Gastrocnemius medialis (tissue), 4 donors: ENCODE results near the gene KCNK15. TPM values are rescaled to one million over a fixed set of nuclear protein-coding genes. Genes with fewer than 3 reads are reported as not detected.
A peak's percentile ranks its signal among the peaks of the same experiment; 100 is the strongest.

Experiments used
- ATAC-seq, 2 donors: fragments of 150-250 bp; one replicate each; pipeline ENCODE4 v1.9.1; 2016
- DNase-seq, 2 donors: peaks; one replicate each; pipeline ENCODE4 v3.0.0-alpha.2; 2019
- H3K27ac ChIP-seq, 4 donors: fragments of 200-600 bp; sonication (generic); 1 replicate in 1 of 4; 2 replicates in 3 of 4; pipeline ENCODE4 v1.5.1; 2016 to 2018; ENCODE audit warnings: mild to moderate bottlenecking in 2 of 4, moderate library complexity in 1 of 4
- H3K27me3 ChIP-seq, 3 donors: fragments of 200-600 bp; sonication (generic) in 2 of 3; 1 replicate in 1 of 3; 2 replicates in 2 of 3; pipeline versions ENCODE4 v1.5.1 to v1.6.0; 2016 to 2019; ENCODE audit warnings: mild to moderate bottlenecking in 1 of 3, moderate library complexity in 1 of 3
- H3K36me3 ChIP-seq, 2 donors: fragments of 200-600 bp; sonication (generic) in 1 of 2; one replicate each; pipeline ENCODE4 v1.5.1; 2017 to 2018
- H3K4me1 ChIP-seq, 2 donors: fragments of 200-600 bp; sonication (generic) in 1 of 2; one replicate each; pipeline ENCODE4 v1.5.1; 2016 to 2017; ENCODE audit warnings: mild to moderate bottlenecking in 2 of 2
- H3K4me3 ChIP-seq, 4 donors: fragments of 200-600 bp; sonication (generic) in 3 of 4; 1 replicate in 1 of 4; 2 replicates in 3 of 4; pipeline ENCODE4 v1.5.1; 2016 to 2019; ENCODE audit warnings: mild to moderate bottlenecking in 2 of 4
- H3K9me3 ChIP-seq, 3 donors: fragments of 200-600 bp; sonication (generic) in 2 of 3; 1 replicate in 1 of 3; 2 replicates in 2 of 3; pipeline ENCODE4 v1.5.1; 2016 to 2019
- CTCF ChIP-seq, 5 experiments: fragments of 450-650 bp in 3 of 5; fragments of 200-600 bp in 2 of 5; sonication (generic) in 2 of 5; IDR thresholded peaks in 4 of 5; conservative IDR thresholded peaks in 1 of 5; 1 replicate in 4 of 5; 2 replicates in 1 of 5; pipeline ENCODE4 v1.5.1; 2016 to 2019; ENCODE audit warnings: antibody characterized with exemption in 5 of 5, mild to moderate bottlenecking in 3 of 5, moderate library complexity in 3 of 5
- POLR2A ChIP-seq, 2 donors: fragments of 450-650 bp; IDR thresholded peaks; one replicate each; pipeline ENCODE4 v1.6.1; 2017; ENCODE audit warnings: antibody characterized with exemption in 2 of 2, mild to moderate bottlenecking in 2 of 2, moderate library complexity in 2 of 2
- in situ Hi-C, 4 donors: fragments of 200-750 bp; cut with MboI; loops; one replicate each; pipeline versions ENCODE4 v1.15.0 to v1.8.0; 2017; ENCODE audit warnings: low sequenced_read_pairs in 4 of 4
- intact Hi-C: fragments of 100-400 bp; cut with DNase I; formaldehyde crosslinking; loops from one replicate; pipeline ENCODE4 v1.15.1; 2023; ENCODE audit warnings: low total_unique reads
- total RNA-seq, 4 donors: library from RNA; depleted of rRNA; stranded (reverse); fragments of >200 nt; gene quantifications; one replicate each; pipeline versions ENCODE4 v1.1.0 to v1.2.3, GENCODE V29; 2016

Gene KCNK15
- total RNA-seq, 4 donors from 2014 or later: 0.20 TPM; not detected in 3

- Histone ChIP-seq H3K27me3 (no peaks in the 10 kb centered on the region), H3K4me1 (peaks cover 35 to 38% of the 10 kb centered on the region in 2 donors), H3K27ac (peak overlapping the region; percentile 52 to 79 (median 64)), H3K9me3 (no peaks in the 10 kb centered on the region), H3K4me3 (no peak overlapping the region), H3K36me3 (no peaks in the 10 kb centered on the region)
- in situ Hi-C loops (loop anchor here in 3 of 4 donors (25.0 kb wide), 2 partner anchors 192 to 517 kb away; partner anchors contain the start of gene OSER1 (in 2 of the 3)), intact Hi-C loops (loop anchor here (5.0 to 10.0 kb wide), 2 partner anchors 197 to 1066 kb away; partner anchors contain the start of genes DNTTIP1 and WFDC3)
- DNase-seq (peak; percentile 86 to 95), ATAC-seq (peak; percentile 93 to 95)
- TF ChIP-seq POLR2A (IDR thresholded peaks at IDR 0.05) (no peak), CTCF (IDR thresholded peaks at IDR 0.05 in 4 of 5, conservative IDR thresholded peaks at IDR 0.05 in 1 of 5) (no peak)
These were observed 16.7 kb upstream of the KCNK15 start for GRCh38 chr20:44728801-44729443.

- ATAC-seq (no peak), DNase-seq (no peak)
- H3K9me3 ChIP-seq: no peaks in the 10 kb centered on the region
- H3K36me3 ChIP-seq: no peaks in the 10 kb centered on the region
- intact Hi-C loops: loop anchor here (10.0 kb wide), 1 partner anchor 416 kb away; the partner anchor contains the start of gene FITM2
- peaks cover 35 to 38% of the 10 kb centered on the region in 2 donors for H3K4me1 ChIP-seq
- no peak overlapping the region for H3K4me3 ChIP-seq
- no peaks in the 10 kb centered on the region for H3K27me3 ChIP-seq
- no peak for TF ChIP-seq POLR2A (IDR thresholded peaks at IDR 0.05)
- no peak for TF ChIP-seq CTCF (IDR thresholded peaks at IDR 0.05 in 4 of 5, conservative IDR thresholded peaks at IDR 0.05 in 1 of 5)
- in situ Hi-C loops: loop anchor here (5.0 to 25.0 kb wide), 4 partner anchors 43 to 518 kb away; partner anchors contain the start of gene OSER1 (in 2 of the 4)
- H3K27ac ChIP-seq: peak overlapping the region in 2 of 4 donors; percentile 55 to 62
These were observed 15.2 kb upstream of the KCNK15 start for GRCh38 chr20:44730441-44730840.

- H3K36me3 ChIP-seq: no peaks in the 10 kb centered on the region
- H3K27me3 ChIP-seq: no peaks in the 10 kb centered on the region
- H3K4me3 ChIP-seq: no peak overlapping the region
- ATAC-seq (peak in 1 of 2 donors; percentile 12), DNase-seq (peak in 1 of 2 donors; percentile 70)
- H3K4me1 ChIP-seq: peaks cover 32 to 38% of the 10 kb centered on the region in 2 donors
- in situ Hi-C loops: loop anchor here (5.0 to 25.0 kb wide), 4 partner anchors 44 to 519 kb away; partner anchors contain the start of gene OSER1 (in 2 of the 4)
- H3K27ac ChIP-seq: peak overlapping the region; percentile 12 to 62 (median 37)
- H3K9me3 ChIP-seq: no peaks in the 10 kb centered on the region
- TF ChIP-seq POLR2A (IDR thresholded peaks at IDR 0.05) (no peak), CTCF (IDR thresholded peaks at IDR 0.05 in 4 of 5, conservative IDR thresholded peaks at IDR 0.05 in 1 of 5) (no peak)
- intact Hi-C loops: loop anchor here (10.0 kb wide), 1 partner anchor 417 kb away; the partner anchor contains the start of gene FITM2
These were observed 14.0 kb upstream of the KCNK15 start for GRCh38 chr20:44731657-44732056.

GRCh38 chr20:44732327-44732726, 13.3 kb upstream of the KCNK15 start:
- no peaks in the 10 kb centered on the region for H3K9me3 ChIP-seq
- TF ChIP-seq CTCF (IDR thresholded peaks at IDR 0.05 in 4 of 5, conservative IDR thresholded peaks at IDR 0.05 in 1 of 5) (no peak), POLR2A (IDR thresholded peaks at IDR 0.05) (no peak)
- H3K27me3 ChIP-seq: no peaks in the 10 kb centered on the region
- intact Hi-C loops: loop anchor here (10.0 kb wide), 1 partner anchor 418 kb away; the partner anchor contains the start of gene FITM2
- ATAC-seq (no peak), DNase-seq (no peak)
- peaks cover 32 to 38% of the 10 kb centered on the region in 2 donors for H3K4me1 ChIP-seq
- peak overlapping the region in 2 of 4 donors; percentile 3 to 33 for H3K27ac ChIP-seq
- no peaks in the 10 kb centered on the region for H3K36me3 ChIP-seq
- in situ Hi-C loops: loop anchor here (5.0 to 25.0 kb wide), 4 partner anchors 45 to 520 kb away; partner anchors contain the start of gene OSER1 (in 2 of the 4)
- H3K4me3 ChIP-seq: no peak overlapping the region
